CD4-positive, alpha-beta T cell treated with Interleukin-21 for 1 hour (primary cell): ENCODE results near the gene EXD3.
"Not testable (repeated sequence)": the region's sequence is repeated elsewhere in the genome, so short reads cannot be mapped to it uniquely, and the experiment has no call there.

ENCODE experiments used
- DNase-seq: peaks from one replicate; pipeline ENCODE4 v3.0.0-alpha.2; 2020

Gene EXD3

GRCh38 chr9:137422604-137423513 is at the start of gene EXD3, which contains the start of gene NOXA1:
Gene EXD3, minus strand, starts transcription at chr9:137423162. Its CDS starts 27,805 bp downstream, at chr9:137395357.
Gene NOXA1, plus strand, starts transcription at chr9:137423393. Its CDS starts 137 bp downstream, at chr9:137423530.
- DNase-seq = peak; percentile 94

- no peak for DNase-seq
Measured at GRCh38 chr9:137470785-137471184, 47.8 kb upstream of the EXD3 start.

GRCh38 chr9:137467896-137468295 is 44.9 kb upstream of the EXD3 start:
- DNase-seq = no peak

- DNase-seq = no peak
Measured at GRCh38 chr9:137467161-137467581, 44.2 kb upstream of the EXD3 start.

DNA sequence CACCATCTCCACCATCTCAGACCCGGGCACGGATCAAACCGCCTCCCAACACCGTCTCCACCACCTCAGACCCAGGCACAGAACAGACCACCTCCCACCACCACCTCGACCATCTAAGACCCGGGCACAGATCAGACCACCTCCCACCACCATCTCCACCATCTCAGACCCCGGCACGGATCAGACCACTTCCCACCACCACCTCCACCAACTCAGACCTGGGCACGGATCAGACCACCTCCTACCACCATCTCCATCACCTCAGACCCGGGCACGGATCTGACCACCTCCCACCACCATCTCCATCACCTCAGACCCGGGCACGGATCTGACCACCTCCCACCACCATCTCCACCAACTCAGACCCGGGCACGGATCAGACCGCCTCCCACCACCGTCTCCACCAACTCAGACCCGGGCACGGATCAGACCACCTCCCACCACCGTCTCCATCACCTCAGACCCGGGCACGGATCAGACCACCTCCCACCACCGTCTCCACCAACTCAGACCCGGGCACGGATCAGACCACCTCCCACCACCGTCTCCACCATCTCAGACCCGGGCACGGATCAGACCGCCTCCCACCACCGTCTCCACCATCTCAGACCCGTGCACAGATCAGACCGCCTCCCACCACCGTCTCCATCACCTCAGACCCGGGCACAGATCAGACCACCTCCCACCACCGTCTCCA is 43.6 kb upstream of the EXD3 start:
- not testable (repeated sequence) for DNase-seq

DNA sequence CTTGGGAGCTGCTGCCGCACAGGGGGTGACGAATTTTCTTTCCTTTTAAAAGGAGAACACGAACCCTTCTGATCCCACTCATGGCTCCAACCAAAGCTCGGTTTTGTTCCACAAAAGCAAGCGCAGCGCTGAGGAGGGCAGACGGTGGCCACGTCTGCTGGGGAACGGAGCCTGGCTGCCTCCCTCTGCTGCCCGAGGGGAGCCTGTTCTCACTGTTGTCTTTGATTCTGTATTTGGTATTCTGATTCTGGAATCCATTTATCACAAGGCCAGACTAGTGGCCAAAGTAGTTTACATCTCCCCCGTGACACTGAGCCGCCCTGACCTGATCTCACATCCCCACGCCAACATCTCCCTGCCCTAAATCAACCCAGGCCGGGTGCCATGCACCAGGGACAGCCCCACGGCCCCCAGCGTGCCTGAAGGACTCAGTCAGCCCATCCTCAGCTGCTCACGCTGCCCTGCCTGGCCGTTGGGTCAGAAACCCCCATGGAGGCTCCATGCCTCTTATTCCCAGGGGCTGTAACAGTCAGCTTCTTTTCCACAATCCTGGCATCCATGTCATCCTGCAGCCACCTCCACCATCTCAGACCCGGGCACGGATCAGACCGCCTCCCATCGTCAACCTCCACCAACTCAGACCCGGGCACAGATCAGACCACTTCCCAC is 42.9 kb upstream of the EXD3 start:
- no peak for DNase-seq

GRCh38 chr9:137465000-137465719 is 42.2 kb upstream of the EXD3 start:
- DNase-seq = no peak

DNA sequence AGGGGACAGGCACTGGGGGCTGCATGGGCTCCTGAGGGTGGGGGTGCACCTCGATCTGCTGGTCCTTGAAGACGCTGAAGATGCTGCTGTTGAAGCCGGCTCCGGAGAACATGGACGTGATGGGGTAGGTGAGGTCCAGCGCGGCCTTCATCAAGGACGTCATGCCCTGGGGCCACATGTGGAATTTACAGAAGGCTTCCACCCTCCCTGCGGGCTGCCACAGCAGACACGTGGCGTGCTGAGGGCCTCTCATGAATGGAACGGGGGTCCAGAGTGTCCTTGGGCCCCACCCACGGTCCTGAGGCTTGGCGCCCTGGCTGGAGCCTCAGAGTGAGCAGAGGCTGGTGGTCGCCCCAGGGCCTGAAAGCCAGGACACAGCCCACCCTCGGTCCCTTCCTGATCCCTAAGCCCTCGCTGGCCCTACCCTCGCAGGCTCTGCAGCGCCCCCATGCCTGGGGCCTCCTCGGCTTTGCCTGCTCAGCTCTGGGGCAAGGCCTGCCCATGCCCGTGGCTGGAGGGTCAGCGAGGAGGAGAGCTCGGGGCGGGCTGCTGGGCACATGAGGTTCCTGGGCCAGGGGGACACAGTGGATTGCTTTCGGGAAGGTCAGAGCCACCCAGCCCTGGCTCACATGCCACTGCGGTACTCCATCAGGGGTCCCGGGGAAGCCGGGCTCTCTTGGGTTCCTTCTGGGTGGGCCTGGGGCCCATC is 41.5 kb upstream of the EXD3 start:
- no peak for DNase-seq

DNA sequence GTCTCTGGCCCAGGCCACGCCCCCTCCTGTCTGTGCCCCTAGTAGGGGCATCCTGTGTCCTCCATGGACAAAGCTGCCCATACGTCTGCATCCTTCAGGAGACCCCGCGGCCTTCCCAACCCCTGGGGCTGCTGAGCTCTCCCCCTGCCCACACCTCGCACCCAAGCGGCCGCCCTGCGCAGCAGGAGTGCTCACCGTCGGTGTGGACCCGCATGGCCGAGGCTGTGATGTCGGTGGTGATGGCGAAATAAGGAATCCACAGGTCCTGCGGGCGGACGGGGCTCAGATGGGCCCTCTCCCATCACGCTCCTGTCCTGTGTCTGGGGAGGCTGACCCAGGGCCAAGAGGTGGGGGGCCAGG is 40.9 kb upstream of the EXD3 start:
- DNase-seq = no peak

- DNase-seq = no peak
Measured at GRCh38 chr9:137462986-137463930, 40.3 kb upstream of the EXD3 start.

DNA sequence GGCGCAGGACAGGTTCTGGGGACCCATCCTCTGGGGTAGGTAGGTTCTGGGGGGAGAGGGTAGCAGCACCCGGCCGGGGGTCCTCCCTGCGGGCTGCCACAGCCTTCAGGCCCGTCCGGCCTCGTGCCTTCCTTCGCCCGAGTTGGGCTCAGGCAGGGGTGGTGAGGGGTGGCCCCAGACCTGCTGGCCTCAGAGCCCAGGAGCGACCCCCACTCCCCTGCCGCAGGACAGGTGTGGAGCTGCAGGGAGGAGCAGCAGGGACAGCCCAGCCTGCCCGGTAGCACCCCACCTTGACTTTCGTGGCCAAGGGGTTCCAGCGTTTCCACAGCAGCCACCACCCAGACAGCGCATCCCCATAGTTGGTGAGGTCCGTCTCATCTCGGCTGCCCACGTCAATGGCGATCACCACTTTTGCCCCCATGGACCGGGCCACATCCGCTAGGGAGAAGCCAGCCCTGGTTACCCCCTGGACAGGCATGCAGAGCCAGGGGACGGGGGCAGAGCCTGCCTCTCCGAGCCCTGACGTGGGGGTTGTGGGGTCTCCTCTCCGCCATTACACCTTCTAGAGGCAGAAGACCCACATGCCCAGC is 39.5 kb upstream of the EXD3 start:
- no peak for DNase-seq

DNA sequence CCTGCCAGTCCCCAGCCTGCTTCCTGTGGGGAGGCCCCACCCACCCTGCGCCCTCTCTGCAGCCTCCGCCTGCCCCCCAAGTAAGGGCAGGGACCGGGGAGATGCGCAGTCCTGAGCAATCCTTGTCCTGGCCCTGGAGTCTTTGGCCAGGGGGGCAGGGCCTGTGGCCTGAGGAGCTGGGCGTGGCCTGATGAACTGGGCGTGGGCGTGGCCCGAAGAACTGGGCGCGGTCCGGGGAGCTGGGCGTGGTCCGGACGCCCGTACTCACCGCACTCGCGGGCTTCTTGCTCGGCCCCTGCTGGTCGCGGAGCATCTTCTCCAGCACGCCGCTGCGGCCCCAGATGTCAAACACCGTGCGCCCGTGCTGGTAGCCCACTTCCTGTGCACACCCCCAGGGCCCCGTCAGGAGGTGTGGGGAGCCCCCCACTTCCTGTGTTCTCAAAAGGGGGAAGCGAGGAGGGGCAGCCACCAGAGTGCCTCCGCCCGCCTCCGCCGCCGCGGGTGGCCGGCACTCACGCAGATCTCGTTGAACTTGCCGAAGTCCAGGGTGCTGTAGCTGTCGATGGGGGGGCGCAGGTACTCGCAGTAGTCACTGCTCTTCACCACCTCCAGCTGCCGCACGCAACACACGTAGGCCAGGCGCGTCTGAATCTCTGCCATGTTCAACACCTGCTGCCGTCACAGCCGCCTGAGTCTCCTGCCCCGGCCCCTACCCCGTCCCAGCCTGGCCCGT is 38.9 kb upstream of the EXD3 start:
- peak; percentile 91 for DNase-seq

- no peak for DNase-seq
Measured at GRCh38 chr9:137461316-137461662, 38.3 kb upstream of the EXD3 start.

DNA sequence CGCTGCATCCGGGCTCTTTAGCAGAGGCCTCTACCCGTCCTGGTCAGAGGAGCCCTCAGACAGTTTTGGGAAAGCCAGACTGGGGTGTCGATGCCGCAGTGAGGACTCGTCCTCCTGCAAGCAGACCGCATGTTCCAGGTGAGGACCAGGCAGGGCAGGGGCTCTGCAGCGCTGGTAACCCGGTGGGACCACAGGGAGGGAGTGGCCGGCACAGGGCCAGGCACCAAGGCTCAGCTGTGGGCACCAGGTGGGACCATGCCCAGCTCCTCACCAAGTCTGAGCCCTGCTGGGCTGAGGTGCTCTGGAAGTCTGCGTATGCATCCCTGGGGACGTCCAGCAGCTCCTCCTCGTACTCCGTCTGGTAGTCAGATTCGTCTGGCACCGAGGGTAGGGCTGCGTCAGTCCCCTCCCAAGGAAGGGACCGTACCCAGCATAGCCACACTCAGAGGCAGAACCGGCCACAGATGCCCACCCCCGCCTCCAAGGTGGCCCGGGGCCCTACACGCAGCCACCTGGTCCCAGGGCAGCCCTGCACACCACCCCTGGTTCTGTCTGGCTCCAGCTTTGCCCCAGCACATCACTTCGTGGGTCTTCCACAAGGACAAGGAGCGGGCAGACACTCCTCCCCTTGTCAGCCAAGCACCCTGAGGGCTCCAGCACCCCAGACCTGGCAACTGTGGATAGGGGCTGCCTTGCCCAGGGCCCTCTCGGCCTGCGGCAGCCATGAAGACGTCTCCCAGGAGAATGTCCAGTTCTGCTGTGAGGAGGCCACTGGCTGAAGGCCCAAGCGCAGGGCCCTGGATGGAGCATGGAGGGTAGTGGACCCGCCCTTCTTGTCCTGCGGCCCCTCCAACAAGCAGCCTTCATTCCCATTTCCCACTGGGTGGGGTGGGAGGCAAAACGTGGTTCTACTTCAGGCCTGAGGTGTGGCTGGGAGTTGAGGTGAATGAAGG is 37.7 kb upstream of the EXD3 start:
- no peak for DNase-seq

DNA sequence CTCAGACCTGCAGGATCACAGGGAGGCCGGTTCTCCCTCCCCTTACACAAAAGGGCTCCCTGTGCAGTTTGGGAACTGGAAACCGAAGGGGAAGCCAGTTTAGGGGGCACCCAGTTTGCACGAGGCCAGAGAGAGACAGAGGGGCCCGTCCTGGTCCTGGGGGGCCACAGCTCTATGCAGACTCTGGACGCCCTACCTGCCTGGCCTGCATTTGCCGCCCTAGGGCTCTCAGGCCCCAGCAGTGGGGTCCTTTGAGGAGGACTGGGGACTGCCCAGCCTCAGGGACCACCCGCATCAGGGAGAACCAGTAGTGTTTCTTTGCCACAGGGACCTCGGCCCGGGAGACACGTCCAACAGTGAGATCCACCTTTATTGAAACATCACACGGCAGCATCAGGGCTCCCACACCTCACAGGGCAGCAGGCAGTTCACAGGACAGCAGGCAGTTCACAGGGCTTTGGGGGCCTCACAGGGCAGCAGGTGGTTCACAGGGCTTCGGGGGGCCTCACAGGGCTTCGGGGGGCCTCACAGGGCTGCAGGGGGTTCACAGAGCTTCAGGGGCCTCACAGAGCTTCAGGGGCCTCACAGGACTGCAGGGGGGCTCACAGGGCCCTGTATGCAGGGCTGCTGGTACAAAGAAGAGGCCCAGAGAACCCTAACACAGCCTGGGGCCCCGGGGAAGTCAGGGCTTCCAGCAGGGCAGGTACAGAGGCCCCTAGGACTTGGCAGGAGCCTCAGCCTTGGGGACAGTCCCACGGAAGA is 36.8 kb upstream of the EXD3 start:
- DNase-seq = no peak

- peak; percentile 94 for DNase-seq
Measured at GRCh38 chr9:137459152-137459600, 36.2 kb upstream of the EXD3 start, which contains the start of gene NSMF. Gene NSMF, minus strand, starts transcription at chr9:137459334. Its CDS starts 232 bp downstream, at chr9:137459102.
